ENCODE results near the gene SORBS2.
"Not testable (repeated sequence)": the region's sequence is repeated elsewhere in the genome, so short reads cannot be mapped to it uniquely, and the experiment has no call there.

SORBS2 gene

GRCh38 chr4:185560316-185560715 lies 251.7 kb downstream of the SORBS2 start:
- no peak overlapping the region for H3K9ac ChIP-seq (ENCODE audit: low read depth, low read length)
- no peak overlapping the region for H2AFZ ChIP-seq (ENCODE audit: low read depth, low read length)
- no peak for ATAC-seq (ENCODE audit: insufficient read depth, low read depth)
- TF ChIP-seq CTCF (IDR thresholded peaks at IDR 0.05; ENCODE audit: borderline replicate concordance, extremely low read depth, low read length, poor library complexity, severe bottlenecking) (no peak), EZH2 (IDR thresholded peaks at IDR 0.05; ENCODE audit: borderline replicate concordance, low read depth, low read length, severe bottlenecking) (no peak)
- H4K20me1 ChIP-seq (ENCODE audit: insufficient read depth, low read length): no peaks in the 10 kb centered on the region
- H3K4me2 ChIP-seq (ENCODE audit: insufficient read depth, low read length): no peak overlapping the region
- no peak overlapping the region for H3K4me3 ChIP-seq (ENCODE audit: low read depth in 1 of 2, low read length in 2 of 2)
- H3K4me1 ChIP-seq (ENCODE audit: insufficient read depth, low read length): no peaks in the 10 kb centered on the region
- H3K36me3 ChIP-seq (ENCODE audit: insufficient read depth, low read length): no peaks in the 10 kb centered on the region
- H3K27ac ChIP-seq (ENCODE audit: low read length): no peak overlapping the region
- H3K79me2 ChIP-seq (ENCODE audit: insufficient read depth, low read length): no peaks in the 10 kb centered on the region
- H3K27me3 ChIP-seq (ENCODE audit: insufficient read depth, low read length, poor library complexity): no peaks in the 10 kb centered on the region
- no peak for DNase-seq
- no peaks in the 10 kb centered on the region for H3K9me3 ChIP-seq (ENCODE audit: insufficient read depth, low read length, severe bottlenecking)

GRCh38 chr4:185559915-185560281 lies 252.1 kb downstream of the SORBS2 start:
- no peaks in the 10 kb centered on the region for H3K4me1 ChIP-seq (ENCODE audit: insufficient read depth, low read length)
- DNase-seq (no peak), ATAC-seq (ENCODE audit: insufficient read depth, low read depth) (no peak)
- H3K79me2 ChIP-seq (ENCODE audit: insufficient read depth, low read length): no peaks in the 10 kb centered on the region
- no peaks in the 10 kb centered on the region for H3K27me3 ChIP-seq (ENCODE audit: insufficient read depth, low read length, poor library complexity)
- no peak overlapping the region for H3K27ac ChIP-seq (ENCODE audit: low read length)
- no peak overlapping the region for H3K4me3 ChIP-seq (ENCODE audit: low read depth in 1 of 2, low read length in 2 of 2)
- TF ChIP-seq EZH2 (IDR thresholded peaks at IDR 0.05; ENCODE audit: borderline replicate concordance, low read depth, low read length, severe bottlenecking) (no peak), CTCF (IDR thresholded peaks at IDR 0.05; ENCODE audit: borderline replicate concordance, extremely low read depth, low read length, poor library complexity, severe bottlenecking) (no peak)
- H4K20me1 ChIP-seq (ENCODE audit: insufficient read depth, low read length): no peaks in the 10 kb centered on the region
- H3K9me3 ChIP-seq (ENCODE audit: insufficient read depth, low read length, severe bottlenecking): no peaks in the 10 kb centered on the region
- no peak overlapping the region for H2AFZ ChIP-seq (ENCODE audit: low read depth, low read length)
- no peaks in the 10 kb centered on the region for H3K36me3 ChIP-seq (ENCODE audit: insufficient read depth, low read length)
- no peak overlapping the region for H3K4me2 ChIP-seq (ENCODE audit: insufficient read depth, low read length)
- no peak overlapping the region for H3K9ac ChIP-seq (ENCODE audit: low read depth, low read length)

GRCh38 chr4:185559251-185559914 lies 252.6 kb downstream of the SORBS2 start:
- not testable (repeated sequence) for H2AFZ ChIP-seq (ENCODE audit: low read depth, low read length); H3K36me3 ChIP-seq (ENCODE audit: insufficient read depth, low read length); DNase-seq; H3K4me2 ChIP-seq (ENCODE audit: insufficient read depth, low read length); H4K20me1 ChIP-seq (ENCODE audit: insufficient read depth, low read length); H3K9ac ChIP-seq (ENCODE audit: low read depth, low read length); H3K4me3 ChIP-seq (ENCODE audit: low read depth in 1 of 2, low read length in 2 of 2); H3K9me3 ChIP-seq (ENCODE audit: insufficient read depth, low read length, severe bottlenecking); H3K79me2 ChIP-seq (ENCODE audit: insufficient read depth, low read length); ATAC-seq (ENCODE audit: insufficient read depth, low read depth); H3K27ac ChIP-seq (ENCODE audit: low read length); H3K4me1 ChIP-seq (ENCODE audit: insufficient read depth, low read length); H3K27me3 ChIP-seq (ENCODE audit: insufficient read depth, low read length, poor library complexity)

GRCh38 chr4:185554365-185555126 lies 257.4 kb downstream of the SORBS2 start:
- Histone ChIP-seq H2AFZ (ENCODE audit: low read depth, low read length) (no peak overlapping the region), H3K9me3 (ENCODE audit: insufficient read depth, low read length, severe bottlenecking) (no peaks in the 10 kb centered on the region), H3K4me1 (ENCODE audit: insufficient read depth, low read length) (no peaks in the 10 kb centered on the region), H3K27ac (ENCODE audit: low read length) (no peak overlapping the region), H3K4me3 (ENCODE audit: low read depth in 1 of 2, low read length in 2 of 2) (no peak overlapping the region), H3K9ac (ENCODE audit: low read depth, low read length) (no peak overlapping the region), H4K20me1 (ENCODE audit: insufficient read depth, low read length) (no peaks in the 10 kb centered on the region), H3K27me3 (ENCODE audit: insufficient read depth, low read length, poor library complexity) (no peaks in the 10 kb centered on the region), H3K79me2 (ENCODE audit: insufficient read depth, low read length) (no peaks in the 10 kb centered on the region), H3K4me2 (ENCODE audit: insufficient read depth, low read length) (no peak overlapping the region), H3K36me3 (ENCODE audit: insufficient read depth, low read length) (no peaks in the 10 kb centered on the region)
- TF ChIP-seq EZH2 (IDR thresholded peaks at IDR 0.05; ENCODE audit: borderline replicate concordance, low read depth, low read length, severe bottlenecking): no peak
- DNase-seq (no peak), ATAC-seq (ENCODE audit: insufficient read depth, low read depth) (no peak)

Measured in DND-41 (cell line).